Right kidney (tissue), 9 donors: ENCODE measurements around the gene ABI3.
"Not testable (repeated sequence)": the region's sequence is repeated elsewhere in the genome, so short reads cannot be mapped to it uniquely, and the experiment has no call there.

Experiments used
- DNase-seq: peaks from one replicate; pipeline ENCODE4 v3.0.0-alpha.2; 2016
- long read RNA-seq, 8 donors: transcript quantifications; one replicate each; lab custom pipeline, GENCODE V29; 2026

ABI3 gene, protein sequence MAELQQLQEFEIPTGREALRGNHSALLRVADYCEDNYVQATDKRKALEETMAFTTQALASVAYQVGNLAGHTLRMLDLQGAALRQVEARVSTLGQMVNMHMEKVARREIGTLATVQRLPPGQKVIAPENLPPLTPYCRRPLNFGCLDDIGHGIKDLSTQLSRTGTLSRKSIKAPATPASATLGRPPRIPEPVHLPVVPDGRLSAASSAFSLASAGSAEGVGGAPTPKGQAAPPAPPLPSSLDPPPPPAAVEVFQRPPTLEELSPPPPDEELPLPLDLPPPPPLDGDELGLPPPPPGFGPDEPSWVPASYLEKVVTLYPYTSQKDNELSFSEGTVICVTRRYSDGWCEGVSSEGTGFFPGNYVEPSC
- long read RNA-seq, donor 1, partial matches to known transcripts: 0 of 1 reads
- long read RNA-seq, donor 1, other reads (novel, unspliced or antisense): 0 of 1 reads
- long read RNA-seq, donor 2: 0 reads
- long read RNA-seq, donor 3: 0 reads
- long read RNA-seq, donor 4, partial matches to known transcripts: 0 of 1 reads
- long read RNA-seq, donor 4, other reads (novel, unspliced or antisense): 0 of 1 reads
- long read RNA-seq, donor 5, partial matches to known transcripts: 0 of 3 reads
- long read RNA-seq, donor 5, other reads (novel, unspliced or antisense): 0 of 3 reads
- long read RNA-seq, donor 6, partial matches to known transcripts: 0 of 1 reads
- long read RNA-seq, donor 6, other reads (novel, unspliced or antisense): 0 of 1 reads
- long read RNA-seq, donor 7: 0 reads
- long read RNA-seq, donor 8, partial matches to known transcripts: 0 of 1 reads
- long read RNA-seq, donor 8, other reads (novel, unspliced or antisense): 0 of 1 reads

DNA sequence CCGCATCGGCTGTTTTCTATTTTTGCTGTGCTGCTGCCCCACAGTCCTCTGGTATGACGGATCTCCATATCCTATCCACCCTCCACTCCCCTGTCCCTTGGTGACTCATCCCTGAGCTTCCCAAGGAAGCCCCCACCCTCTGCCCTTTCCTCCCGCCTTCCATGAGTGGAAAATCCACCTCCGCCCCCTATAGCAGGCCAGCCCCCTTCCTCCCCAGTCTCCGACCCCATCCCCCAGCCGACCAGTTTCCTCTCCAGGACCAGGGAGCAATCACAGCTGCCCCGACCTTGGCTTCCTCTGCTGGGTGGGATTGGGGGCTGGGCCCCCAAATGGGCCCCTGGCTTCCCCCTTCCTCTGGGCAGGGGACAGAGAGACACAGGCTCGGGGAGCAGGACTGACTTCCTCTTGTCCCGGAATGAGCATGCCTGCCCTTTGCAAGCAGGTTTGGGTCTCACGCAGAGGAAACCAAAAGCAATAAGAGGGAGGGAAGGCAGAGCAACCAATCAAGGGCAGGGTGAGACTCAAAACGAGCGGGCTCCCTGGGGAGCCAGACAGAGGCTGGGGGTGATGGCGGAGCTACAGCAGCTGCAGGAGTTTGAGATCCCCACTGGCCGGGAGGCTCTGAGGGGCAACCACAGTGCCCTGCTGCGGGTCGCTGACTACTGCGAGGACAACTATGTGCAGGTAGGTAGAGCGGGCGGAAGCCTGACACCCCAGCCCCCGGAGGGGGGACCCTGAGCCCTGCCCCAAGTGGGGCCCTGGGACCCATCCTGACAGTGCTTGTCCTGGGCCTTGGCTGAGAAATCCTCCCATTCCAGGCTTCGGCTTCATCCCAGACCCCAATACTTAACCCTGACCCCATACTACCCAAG is at the start of gene ABI3, which contains the start of gene GNGT2:
Gene ABI3 (plus strand): TSS at position 550 of the 872 bp plus-strand sequence. CDS start 18 bp downstream, at position 568.
Gene GNGT2 (minus strand): TSS at position 417 of the 872 bp plus-strand sequence. CDS start 3,152 bp downstream, outside the sequence.
- DNase-seq: peak; percentile 45

DNA sequence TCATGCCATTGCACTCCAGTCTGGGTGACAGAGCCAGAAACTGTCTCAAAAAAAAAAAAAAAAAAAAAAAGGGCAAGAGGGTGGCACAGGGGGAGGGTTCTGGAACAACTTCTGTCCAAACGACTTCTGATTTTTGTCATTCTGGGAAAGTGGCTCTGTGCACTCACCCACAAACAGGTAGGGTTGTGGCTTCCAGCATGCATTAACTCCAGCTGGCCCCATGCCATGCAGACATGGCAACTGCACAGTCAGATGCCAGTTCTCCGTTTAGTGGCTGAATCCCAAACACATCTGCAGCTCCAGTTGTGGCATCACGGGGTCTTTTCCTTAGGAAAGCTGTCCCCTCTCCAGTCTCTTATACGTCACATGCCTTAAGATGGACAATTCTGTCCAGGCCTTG is 47.6 kb upstream of the ABI3 start:
- DNase-seq: no peak

GRCh38 chr17:49165143-49165542 is 45.4 kb upstream of the ABI3 start:
- no peak for DNase-seq

DNA sequence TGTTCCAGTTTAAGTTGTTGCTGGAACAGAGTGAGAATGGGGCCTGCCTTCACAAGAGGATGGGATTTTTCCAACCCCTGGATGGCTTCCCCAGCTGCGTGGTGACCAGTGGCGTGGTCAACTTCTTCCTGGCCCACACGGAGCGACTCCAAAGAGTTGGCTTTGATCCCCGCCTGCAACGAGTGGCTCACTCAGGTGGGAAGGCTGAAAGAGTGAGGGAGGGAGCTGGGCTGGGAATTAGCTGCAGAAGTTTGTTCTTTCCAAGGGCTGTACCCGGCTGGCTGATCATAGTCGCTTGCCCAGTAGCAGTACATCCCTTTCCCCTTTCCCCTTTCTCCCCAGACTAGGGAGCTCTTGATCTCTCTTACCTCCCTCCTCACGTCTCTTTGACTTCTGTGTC is 41.8 kb upstream of the ABI3 start:
- no peak for DNase-seq

- no peak for DNase-seq
Measured at GRCh38 chr17:49170216-49170615, 40.3 kb upstream of the ABI3 start.

DNA sequence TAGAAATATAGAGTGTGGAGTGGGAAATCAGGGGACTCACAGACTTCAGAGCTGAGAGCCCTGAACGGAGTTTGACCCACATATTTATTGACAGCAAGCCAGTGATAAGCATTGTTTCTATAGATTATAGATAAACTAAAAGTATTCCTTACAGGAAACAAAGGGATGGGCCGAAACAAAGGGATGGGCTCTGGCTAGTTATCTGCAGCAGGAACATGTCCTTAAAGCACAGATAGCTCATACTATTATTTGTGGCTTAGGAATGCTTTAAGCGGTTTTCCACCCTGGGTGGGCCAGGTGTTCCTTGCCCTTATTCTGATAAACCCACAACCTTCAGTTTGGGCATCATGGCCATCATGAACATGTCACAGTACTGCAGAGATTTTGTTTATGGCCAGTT is 39.8 kb upstream of the ABI3 start:
- not testable (repeated sequence) for DNase-seq

DNA sequence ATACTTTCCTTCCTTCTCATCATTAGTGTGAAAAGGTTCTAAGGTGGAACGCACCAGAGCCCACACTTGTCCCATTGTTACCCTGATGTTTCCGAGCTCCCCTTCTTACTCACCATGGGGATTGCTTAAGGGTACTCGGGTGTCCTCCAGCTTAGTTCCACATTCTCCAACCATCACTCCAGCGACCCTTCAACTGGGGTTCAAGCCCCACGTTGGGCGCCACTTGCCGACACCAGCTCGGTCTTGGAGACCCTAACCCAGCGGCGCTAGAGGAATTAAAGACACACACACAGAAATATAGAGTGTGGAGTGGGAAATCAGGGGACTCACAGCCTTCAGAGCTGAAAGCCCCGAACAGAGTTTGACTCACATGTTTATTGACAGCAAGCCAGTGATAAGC is 34.5 kb upstream of the ABI3 start:
- DNase-seq: not testable (repeated sequence)

DNA sequence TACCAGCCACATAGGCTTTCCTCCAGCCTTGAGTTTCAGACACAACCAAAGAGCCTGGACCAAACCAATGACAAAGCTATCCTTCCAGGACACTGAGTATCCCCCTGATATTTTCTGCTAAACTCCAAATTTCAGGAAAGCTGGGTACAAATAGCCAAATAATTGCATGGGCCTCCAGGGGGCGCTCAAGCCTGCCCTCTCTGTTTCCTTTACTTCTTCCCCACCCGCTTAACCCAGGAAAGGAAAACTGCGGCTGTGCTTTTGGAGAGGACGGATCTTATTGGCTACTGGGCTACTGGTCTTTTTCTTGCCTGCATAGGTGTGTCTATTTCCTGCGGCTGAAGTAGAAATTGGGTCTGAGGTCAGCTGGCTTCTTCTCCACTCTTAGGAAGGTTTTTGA is 30.2 kb upstream of the ABI3 start:
- peak; percentile 19 for DNase-seq

DNA sequence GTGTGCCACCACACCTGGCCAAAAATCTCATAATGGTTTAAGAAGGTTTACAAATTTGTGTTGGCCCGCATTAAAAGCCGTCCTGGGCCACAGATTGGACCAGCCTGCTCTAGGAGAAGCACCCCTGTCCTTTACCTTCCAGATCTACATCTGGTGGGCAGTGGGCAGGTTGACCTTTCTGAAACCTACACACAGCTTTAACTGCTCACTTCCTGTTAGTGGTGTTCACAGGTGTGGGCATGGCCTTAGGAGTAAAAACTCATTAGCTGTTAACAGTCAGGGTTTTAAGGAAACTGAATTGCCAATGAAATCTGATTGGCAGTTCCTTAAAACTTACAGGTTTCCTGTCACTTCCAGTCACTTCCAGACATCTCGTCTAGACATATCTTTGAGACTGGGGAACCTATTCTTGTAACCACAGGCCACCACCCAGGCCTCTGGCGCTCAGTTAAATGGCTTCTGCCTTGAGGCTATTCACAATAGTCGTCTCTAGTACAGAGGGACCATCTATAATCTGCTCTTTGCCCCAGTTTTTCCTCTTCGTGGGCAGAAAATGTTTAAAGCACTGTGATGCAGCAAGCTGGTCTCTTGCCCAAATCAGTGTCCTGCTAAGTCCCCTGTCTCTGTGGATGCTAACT is 29.4 kb upstream of the ABI3 start:
- no peak for DNase-seq

- DNase-seq: no peak
Measured at GRCh38 chr17:49183341-49183740, 27.2 kb upstream of the ABI3 start.

GRCh38 chr17:49183801-49184200 is 26.7 kb upstream of the ABI3 start:
- no peak for DNase-seq

DNA sequence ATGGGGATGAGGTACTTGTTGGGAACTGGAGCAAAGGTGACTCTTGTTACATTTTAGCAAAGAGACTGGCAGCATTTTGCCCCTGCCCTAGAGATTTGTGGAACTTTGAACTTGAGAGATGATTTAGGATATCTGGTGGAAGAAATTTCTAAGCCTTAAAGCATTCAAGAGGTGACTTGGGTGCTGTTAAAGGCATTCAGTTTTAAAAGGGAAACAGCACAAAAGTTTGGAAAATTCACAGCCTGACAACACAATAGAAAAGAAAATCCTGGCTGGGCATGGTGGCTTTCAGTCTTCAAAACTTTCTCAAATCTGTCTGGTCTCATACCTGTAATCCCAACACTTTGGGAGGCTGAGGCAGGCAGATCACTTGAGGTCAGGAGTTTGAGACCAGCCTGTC is 26.0 kb upstream of the ABI3 start:
- not testable (repeated sequence) for DNase-seq

DNA sequence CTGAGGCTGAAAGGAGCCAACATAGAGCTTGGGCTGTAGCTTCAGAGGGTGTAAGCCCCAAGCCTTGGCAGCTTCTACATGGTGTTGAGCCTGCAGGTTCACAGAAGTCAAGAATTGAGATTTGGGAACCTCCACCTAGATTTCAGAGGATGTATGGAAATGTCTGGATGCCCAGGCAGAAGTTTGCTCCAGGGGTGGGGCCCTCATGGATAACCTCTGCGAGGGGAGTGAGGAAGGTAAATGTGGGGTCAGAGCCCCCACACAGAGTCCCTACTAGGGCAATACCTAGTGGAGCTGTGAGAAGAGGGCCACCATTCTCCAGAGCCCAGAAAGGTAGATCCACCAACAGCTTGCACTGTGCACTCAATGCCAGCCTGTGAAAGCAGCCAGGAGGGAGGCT is 25.1 kb upstream of the ABI3 start:
- DNase-seq: not testable (repeated sequence)

- DNase-seq: no peak
Measured at GRCh38 chr17:49187301-49187700, 23.2 kb upstream of the ABI3 start.

GRCh38 chr17:49190932-49191331 is 19.6 kb upstream of the ABI3 start:
- no peak for DNase-seq

GRCh38 chr17:49191409-49191916 is 19.0 kb upstream of the ABI3 start:
- DNase-seq: no peak

- peak; percentile 98 for DNase-seq
Measured at GRCh38 chr17:49191917-49192741, 18.4 kb upstream of the ABI3 start.

GRCh38 chr17:49193513-49194296 is 16.8 kb upstream of the ABI3 start:
- DNase-seq: peak; percentile 76

GRCh38 chr17:49194297-49194607 is 16.3 kb upstream of the ABI3 start:
- no peak for DNase-seq

DNA sequence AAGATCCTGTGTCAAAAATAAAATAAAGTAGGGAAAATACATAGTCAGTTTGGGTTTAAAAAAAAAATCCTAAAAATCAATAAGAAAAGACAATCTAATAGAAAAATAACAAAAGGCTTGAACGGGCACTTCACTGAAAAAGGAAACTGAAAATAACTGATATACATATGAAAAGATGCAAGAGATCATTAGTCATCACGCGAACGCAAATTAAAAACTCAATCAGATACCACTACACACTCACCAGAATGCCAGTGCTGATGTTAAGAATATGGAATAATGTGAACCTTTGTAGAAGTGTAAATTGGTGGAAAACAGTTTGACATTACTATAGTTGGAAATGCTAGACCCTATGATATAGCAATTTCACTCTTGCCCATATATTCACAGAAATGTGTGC is 14.8 kb upstream of the ABI3 start:
- DNase-seq: no peak
